Keratinocyte (primary cell): ENCODE measurements around the gene MAPK1.

Experiments
- EZH2 ChIP-seq: IDR thresholded peaks from one replicate; pipeline ENCODE4 v1.6.1; 2012; ENCODE audit warnings: inconsistent platforms, mild to moderate bottlenecking, low read length, moderate library complexity
- TF ChIP-seq, protein P1 (sequence below), 3 experiments: IDR thresholded peaks in 1 of 3; conservative IDR thresholded peaks in 1 of 3; optimal IDR thresholded peaks in 1 of 3; 2 replicates in 2 of 3; 3 replicates in 1 of 3; pipeline versions ENCODE3 to v1.5.1; 2011; ENCODE audit warnings: low read length in 3 of 3, mild to moderate bottlenecking in 3 of 3, moderate library complexity in 2 of 3, control low read depth in 1 of 3, inconsistent platforms in 1 of 3; ENCODE audit not compliant: insufficient read depth in 2 of 3; ENCODE audit errors: extremely low read depth in 1 of 3

DNA sequence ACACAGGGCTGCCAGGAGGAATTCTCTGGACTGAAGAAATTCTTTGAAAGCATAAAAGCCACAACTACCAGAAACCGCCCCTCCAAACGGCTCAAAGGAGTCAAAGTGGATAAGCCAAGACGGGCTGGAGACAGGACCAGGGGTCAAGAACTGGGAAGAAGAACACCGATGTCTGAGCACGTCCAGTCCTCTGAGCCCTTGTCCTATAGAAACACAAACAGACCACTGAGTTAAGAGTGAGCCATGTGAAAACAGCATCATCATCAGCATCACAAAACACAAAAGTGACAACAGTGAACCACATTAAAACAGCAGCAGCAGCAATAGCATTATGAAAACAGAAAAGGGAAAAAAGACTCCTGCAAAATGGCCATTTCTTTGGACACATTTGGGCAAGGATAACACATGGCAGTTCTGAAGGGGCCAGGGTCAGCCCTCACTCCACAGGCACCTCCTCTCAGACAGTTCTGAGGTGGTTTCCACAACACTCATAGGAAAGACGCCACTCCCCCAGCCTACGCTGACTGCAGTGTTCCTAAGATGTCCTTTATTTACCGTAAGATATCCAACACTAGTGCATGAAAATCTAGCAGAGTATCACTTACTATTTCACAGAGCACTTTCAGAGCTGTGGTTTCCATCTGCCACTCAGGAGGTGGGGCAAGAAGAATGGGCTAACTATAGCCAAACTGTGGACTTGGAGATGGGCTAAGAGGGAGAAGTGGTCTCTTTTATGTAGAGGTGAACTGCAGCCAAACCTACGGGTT, 103.2 kb downstream of the MAPK1 start:
- TF ChIP-seq, protein P1, sequence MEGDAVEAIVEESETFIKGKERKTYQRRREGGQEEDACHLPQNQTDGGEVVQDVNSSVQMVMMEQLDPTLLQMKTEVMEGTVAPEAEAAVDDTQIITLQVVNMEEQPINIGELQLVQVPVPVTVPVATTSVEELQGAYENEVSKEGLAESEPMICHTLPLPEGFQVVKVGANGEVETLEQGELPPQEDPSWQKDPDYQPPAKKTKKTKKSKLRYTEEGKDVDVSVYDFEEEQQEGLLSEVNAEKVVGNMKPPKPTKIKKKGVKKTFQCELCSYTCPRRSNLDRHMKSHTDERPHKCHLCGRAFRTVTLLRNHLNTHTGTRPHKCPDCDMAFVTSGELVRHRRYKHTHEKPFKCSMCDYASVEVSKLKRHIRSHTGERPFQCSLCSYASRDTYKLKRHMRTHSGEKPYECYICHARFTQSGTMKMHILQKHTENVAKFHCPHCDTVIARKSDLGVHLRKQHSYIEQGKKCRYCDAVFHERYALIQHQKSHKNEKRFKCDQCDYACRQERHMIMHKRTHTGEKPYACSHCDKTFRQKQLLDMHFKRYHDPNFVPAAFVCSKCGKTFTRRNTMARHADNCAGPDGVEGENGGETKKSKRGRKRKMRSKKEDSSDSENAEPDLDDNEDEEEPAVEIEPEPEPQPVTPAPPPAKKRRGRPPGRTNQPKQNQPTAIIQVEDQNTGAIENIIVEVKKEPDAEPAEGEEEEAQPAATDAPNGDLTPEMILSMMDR (optimal IDR thresholded peaks at IDR 0.05 in 1 of 3, IDR thresholded peaks at IDR 0.05 in 1 of 3, conservative IDR thresholded peaks at IDR 0.05 in 1 of 3; ENCODE audit: extremely low read depth in 1 of 3, insufficient read depth in 2 of 3, low read length in 3 of 3), result no peak
- TF ChIP-seq EZH2, result no peak
